Trophoblast cell (in vitro differentiated cells and primary cell): ENCODE results near the gene ZNF518B.

Experiments
- DNase-seq, 2 donors: peaks; one replicate each; pipeline ENCODE4 v3.0.0-alpha.2; 2016
- H2AFZ ChIP-seq: 2 replicates; pipeline ENCODE4 v1.6.1; 2013; ENCODE audit warnings: low read length, moderate library complexity, mild to moderate bottlenecking; ENCODE audit not compliant: insufficient read depth, poor library complexity
- H2AK5ac ChIP-seq: 2 replicates; pipeline ENCODE4 v1.6.1; 2013; ENCODE audit warnings: mild to moderate bottlenecking, low read length
- H2BK120ac ChIP-seq: 2 replicates; pipeline ENCODE4 v1.6.1; 2013; ENCODE audit warnings: low read length, mild to moderate bottlenecking, moderate library complexity; ENCODE audit not compliant: insufficient read depth, poor library complexity
- H2BK12ac ChIP-seq: 2 replicates; pipeline ENCODE4 v1.6.1; 2013; ENCODE audit warnings: mild to moderate bottlenecking, low read length, moderate library complexity
- H2BK5ac ChIP-seq: 2 replicates; pipeline ENCODE4 v1.6.1; 2013; ENCODE audit warnings: low read length, low read depth, moderate library complexity, mild to moderate bottlenecking; ENCODE audit not compliant: poor library complexity
- H3K14ac ChIP-seq: 2 replicates; pipeline ENCODE4 v1.6.1; 2013; ENCODE audit warnings: mild to moderate bottlenecking, low read length
- H3K18ac ChIP-seq: 2 replicates; pipeline ENCODE4 v1.6.1; 2013; ENCODE audit warnings: mild to moderate bottlenecking, low read length
- H3K23ac ChIP-seq: 2 replicates; pipeline ENCODE4 v1.6.1; 2013; ENCODE audit warnings: low read length
- H3K27ac ChIP-seq: 2 replicates; pipeline ENCODE4 v1.5.1; 2013; ENCODE audit warnings: low read depth, mild to moderate bottlenecking, inconsistent platforms, low read length, moderate library complexity
- H3K27me3 ChIP-seq: 2 replicates; pipeline ENCODE4 v1.6.1; 2013; ENCODE audit warnings: inconsistent platforms, mild to moderate bottlenecking, low read length, moderate library complexity; ENCODE audit not compliant: insufficient read depth
- H3K36me3 ChIP-seq, 2 experiments: 1 replicate in 1 of 2; 2 replicates in 1 of 2; pipeline ENCODE4 v1.6.1; 2013; ENCODE audit warnings: low read length in 2 of 2, mild to moderate bottlenecking in 2 of 2, moderate library complexity in 1 of 2; ENCODE audit not compliant: insufficient read depth in 2 of 2, control insufficient read depth in 1 of 2
- H3K4ac ChIP-seq: 2 replicates; pipeline ENCODE4 v1.6.1; 2013; ENCODE audit warnings: low read depth, mild to moderate bottlenecking, low read length, moderate library complexity
- H3K4me1 ChIP-seq, 2 experiments: 1 replicate in 1 of 2; 2 replicates in 1 of 2; pipeline ENCODE4 v1.6.1; 2013; ENCODE audit warnings: low read length in 2 of 2, mild to moderate bottlenecking in 2 of 2, moderate library complexity in 1 of 2; ENCODE audit not compliant: insufficient read depth in 2 of 2, control insufficient read depth in 1 of 2
- H3K4me2 ChIP-seq: 2 replicates; pipeline ENCODE4 v1.6.1; 2013; ENCODE audit warnings: inconsistent platforms, mild to moderate bottlenecking, low read length, moderate library complexity
- H3K4me3 ChIP-seq: 2 replicates; pipeline ENCODE4 v1.5.1; 2013; ENCODE audit warnings: mild to moderate bottlenecking, low read depth, low read length, inconsistent platforms
- H3K79me1 ChIP-seq: one replicate; pipeline ENCODE4 v1.6.1; 2013; ENCODE audit warnings: low read length
- H3K79me2 ChIP-seq: 2 replicates; pipeline ENCODE4 v1.6.1; 2013; ENCODE audit warnings: low read length, mild to moderate bottlenecking; ENCODE audit not compliant: control insufficient read depth, insufficient read depth, poor library complexity
- H3K9ac ChIP-seq: 2 replicates; pipeline ENCODE4 v1.6.1; 2013; ENCODE audit warnings: mild to moderate bottlenecking, low read length
- H3K9me3 ChIP-seq: 2 replicates; pipeline ENCODE4 v1.6.1; 2013; ENCODE audit warnings: low read depth, mild to moderate bottlenecking, control low read depth, inconsistent platforms, low read length; ENCODE audit not compliant: insufficient read depth
- H4K12ac ChIP-seq: 2 replicates; pipeline ENCODE4 v1.6.1; 2013; ENCODE audit warnings: low read depth, mild to moderate bottlenecking, low read length, moderate library complexity
- H4K8ac ChIP-seq: 2 replicates; pipeline ENCODE4 v1.6.1; 2013; ENCODE audit warnings: low read depth, mild to moderate bottlenecking, low read length, moderate library complexity
- H4K91ac ChIP-seq: one replicate; pipeline ENCODE4 v1.6.1; 2013; ENCODE audit warnings: low read depth, mild to moderate bottlenecking, low read length, moderate library complexity
- WGBS: extraction: QIAGEN DNeasy Blood & Tissue Kit; methylation state at CpG from one replicate; pipeline ENCODE4 v1.1.7; 2013; ENCODE audit warnings: missing lambda C conversion rate; ENCODE audit not compliant: insufficient read length, insufficient coverage; ENCODE audit errors: extremely low coverage; 5-methylcytosine and 5-hydroxymethylcytosine counted together

The ZNF518B gene

DNA sequence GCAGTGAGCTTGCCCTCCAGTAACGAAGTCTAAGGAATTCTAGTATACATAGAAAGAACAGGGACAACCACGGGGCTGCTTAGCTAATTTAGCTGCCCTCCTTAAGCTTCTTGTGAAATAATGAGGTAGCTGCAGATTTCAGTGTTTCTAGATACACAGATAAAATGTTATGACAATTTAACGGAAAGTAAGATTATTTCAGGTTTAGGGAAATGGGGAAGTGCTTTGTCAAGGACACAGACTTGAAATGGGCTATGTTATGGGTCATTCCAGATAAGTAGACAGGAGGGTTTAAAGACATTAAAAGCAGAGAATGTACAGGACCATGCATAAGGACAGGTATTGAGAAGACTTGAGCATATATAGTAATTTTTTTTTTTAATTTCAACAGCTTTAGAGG lies 34.2 kb upstream of the ZNF518B start:
- Histone ChIP-seq H4K8ac (no peak overlapping the region), H3K23ac (no peak overlapping the region), H3K18ac (no peak overlapping the region), H4K91ac (no peak overlapping the region), H3K4me1 (no peaks in the 10 kb centered on the region), H3K9ac (no peak overlapping the region), H3K14ac (no peak overlapping the region), H3K4ac (no peak overlapping the region), H3K9me3 (no peaks in the 10 kb centered on the region), H3K79me1 (no peaks in the 10 kb centered on the region), H2BK120ac (no peak overlapping the region), H2AK5ac (no peak overlapping the region), H4K12ac (no peak overlapping the region), H3K4me3 (no peak overlapping the region), H2BK12ac (no peak overlapping the region), H3K27ac (no peak overlapping the region), H3K27me3 (no peaks in the 10 kb centered on the region), H3K79me2 (no peaks in the 10 kb centered on the region), H2BK5ac (no peak overlapping the region), H3K36me3 (no peaks in the 10 kb centered on the region), H3K4me2 (no peak overlapping the region), H2AFZ (no peak overlapping the region)
- no CpG with 5 or more reads among the region's 3 CpGs for WGBS
- no peak for DNase-seq

DNA sequence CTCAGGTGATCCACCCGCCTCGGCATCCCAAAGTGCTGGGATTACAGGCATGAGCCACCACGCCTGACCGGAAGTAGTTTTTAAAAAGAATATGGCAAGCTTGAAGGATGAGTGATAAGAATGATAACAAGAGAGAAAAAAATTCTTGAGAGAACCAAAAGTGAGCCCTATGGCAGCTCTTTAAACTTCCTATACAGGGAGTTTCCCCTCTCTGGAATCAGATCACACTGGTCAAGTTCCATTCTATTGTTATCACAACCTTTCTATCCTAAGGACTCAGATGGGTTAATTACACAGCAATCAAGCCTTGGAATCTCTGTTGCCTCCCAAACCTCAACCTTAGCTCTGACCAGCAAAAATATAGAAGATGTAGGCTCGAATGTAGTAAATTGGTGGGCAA lies 33.8 kb upstream of the ZNF518B start:
- H3K4ac ChIP-seq, result no peak overlapping the region
- H2AFZ ChIP-seq, result no peak overlapping the region
- no peak overlapping the region for H3K9ac ChIP-seq

DNA sequence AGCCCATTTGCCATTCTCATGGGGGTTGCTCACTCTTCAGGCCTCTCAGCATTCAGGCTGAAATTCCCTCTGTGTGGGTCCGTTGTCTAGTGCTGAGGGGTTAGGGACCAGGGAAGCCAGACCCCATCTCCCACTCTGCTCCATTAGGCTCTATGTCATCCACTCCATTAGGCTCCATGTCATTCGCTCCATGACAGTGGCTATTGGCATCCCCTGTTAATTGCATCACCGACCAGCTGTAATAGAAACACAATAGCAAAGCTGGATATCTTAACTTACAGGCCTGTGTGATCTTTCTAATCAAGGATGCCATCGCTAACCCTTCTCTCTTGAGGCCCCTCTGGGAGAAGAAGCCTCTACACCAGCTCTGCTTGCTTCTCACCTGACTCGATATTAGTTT lies 25.7 kb upstream of the ZNF518B start:
- Histone ChIP-seq H2AFZ (no peak overlapping the region), H4K91ac (no peak overlapping the region), H2BK120ac (no peak overlapping the region), H3K27me3 (no peaks in the 10 kb centered on the region), H4K8ac (no peak overlapping the region), H3K4ac (no peak overlapping the region), H2AK5ac (no peak overlapping the region), H2BK5ac (no peak overlapping the region), H3K79me1 (no peaks in the 10 kb centered on the region), H2BK12ac (no peak overlapping the region), H3K9me3 (no peaks in the 10 kb centered on the region), H3K36me3 (no peaks in the 10 kb centered on the region), H3K14ac (no peak overlapping the region), H3K18ac (no peak overlapping the region), H3K4me2 (no peak overlapping the region), H3K79me2 (no peaks in the 10 kb centered on the region), H3K9ac (peak overlapping the region; percentile 19), H3K23ac (no peak overlapping the region), H3K4me1 (peaks cover 0 to 2% of the 10 kb centered on the region in 2 experiments), H3K27ac (no peak overlapping the region), H4K12ac (no peak overlapping the region), H3K4me3 (no peak overlapping the region)
- no peak for DNase-seq
- WGBS, result no CpG with 5 or more reads among the region's 5 CpGs

More for the DNA sequence above, 33.8 kb upstream of the ZNF518B start:
- no peak overlapping the region for H3K23ac ChIP-seq
- no peak overlapping the region for H4K12ac ChIP-seq
- H3K79me1 ChIP-seq, result no peaks in the 10 kb centered on the region
- no peak overlapping the region for H4K91ac ChIP-seq
- H3K27me3 ChIP-seq, result no peaks in the 10 kb centered on the region
- DNase-seq, result peak; percentile 56 to 90
- no peak overlapping the region for H3K18ac ChIP-seq
- H4K8ac ChIP-seq, result no peak overlapping the region
- H3K4me1 ChIP-seq, result no peaks in the 10 kb centered on the region
- no peak overlapping the region for H3K27ac ChIP-seq
- H3K9me3 ChIP-seq, result no peaks in the 10 kb centered on the region
- H3K36me3 ChIP-seq, result no peaks in the 10 kb centered on the region
- no peak overlapping the region for H2BK120ac ChIP-seq
- no peaks in the 10 kb centered on the region for H3K79me2 ChIP-seq
- no peak overlapping the region for H3K14ac ChIP-seq
- no peak overlapping the region for H3K4me2 ChIP-seq
- WGBS, result no CpG with 5 or more reads among the region's 5 CpGs
- no peak overlapping the region for H2BK5ac ChIP-seq
- H2BK12ac ChIP-seq, result no peak overlapping the region
- no peak overlapping the region for H3K4me3 ChIP-seq
- no peak overlapping the region for H2AK5ac ChIP-seq

DNA sequence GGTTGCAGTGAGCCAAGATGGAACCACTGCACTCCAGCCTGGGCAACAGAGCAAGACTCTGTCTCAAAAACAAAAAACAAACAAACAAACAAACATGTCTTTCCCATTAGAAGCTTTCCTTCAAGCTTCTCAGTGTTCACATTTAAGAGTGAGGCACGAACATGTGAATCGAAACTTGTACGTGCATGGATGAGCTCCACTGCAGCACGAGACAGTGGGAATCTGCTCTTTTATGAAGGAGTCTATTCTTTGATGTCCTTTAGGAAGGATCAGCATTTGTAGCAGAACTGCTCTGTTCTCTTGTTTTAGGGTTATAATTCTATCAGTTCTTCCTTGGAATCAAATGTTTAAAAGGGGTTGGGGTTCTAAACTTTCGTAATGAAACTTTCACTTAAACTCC lies 23.4 kb upstream of the ZNF518B start:
- Histone ChIP-seq H2BK12ac (no peak overlapping the region), H3K27me3 (no peaks in the 10 kb centered on the region), H2AK5ac (no peak overlapping the region), H3K4me3 (no peak overlapping the region), H3K79me2 (no peaks in the 10 kb centered on the region), H3K4ac (no peak overlapping the region), H4K12ac (no peak overlapping the region), H4K8ac (no peak overlapping the region), H3K4me1 (peaks cover 0 to 2% of the 10 kb centered on the region in 2 experiments), H3K4me2 (no peak overlapping the region), H3K14ac (no peak overlapping the region), H2AFZ (no peak overlapping the region), H3K36me3 (no peaks in the 10 kb centered on the region), H3K23ac (no peak overlapping the region), H2BK5ac (no peak overlapping the region), H3K79me1 (no peaks in the 10 kb centered on the region), H3K27ac (no peak overlapping the region), H3K18ac (no peak overlapping the region), H3K9me3 (no peaks in the 10 kb centered on the region), H3K9ac (no peak overlapping the region), H4K91ac (no peak overlapping the region), H2BK120ac (no peak overlapping the region)
- no peak for DNase-seq
- no CpG with 5 or more reads among the region's 5 CpGs for WGBS
